ENCODE results near the gene SPIB. TPM values are rescaled to one million over a fixed set of nuclear protein-coding genes. Genes with fewer than 3 reads are reported as not detected.

SPIB gene
- total and polyA plus RNA-seq, 4 donors, result 0.09 to 5.0 (median 0.36) TPM

DNA sequence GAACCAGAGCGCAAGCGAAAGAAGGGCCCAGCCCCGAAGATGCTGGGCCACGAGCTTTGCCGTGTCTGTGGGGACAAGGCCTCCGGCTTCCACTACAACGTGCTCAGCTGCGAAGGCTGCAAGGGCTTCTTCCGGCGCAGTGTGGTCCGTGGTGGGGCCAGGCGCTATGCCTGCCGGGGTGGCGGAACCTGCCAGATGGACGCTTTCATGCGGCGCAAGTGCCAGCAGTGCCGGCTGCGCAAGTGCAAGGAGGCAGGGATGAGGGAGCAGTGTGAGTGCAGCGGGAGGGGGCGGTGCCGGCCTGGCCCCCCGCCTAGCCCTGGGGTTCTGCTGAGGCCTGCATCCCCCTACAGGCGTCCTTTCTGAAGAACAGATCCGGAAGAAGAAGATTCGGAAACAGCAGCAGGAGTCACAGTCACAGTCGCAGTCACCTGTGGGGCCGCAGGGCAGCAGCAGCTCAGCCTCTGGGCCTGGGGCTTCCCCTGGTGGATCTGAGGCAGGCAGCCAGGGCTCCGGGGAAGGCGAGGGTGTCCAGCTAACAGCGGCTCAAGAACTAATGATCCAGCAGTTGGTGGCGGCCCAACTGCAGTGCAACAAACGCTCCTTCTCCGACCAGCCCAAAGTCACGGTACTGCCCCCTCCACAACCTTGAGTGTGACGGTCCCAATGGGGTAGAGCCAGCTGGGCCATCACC is 40.4 kb upstream of the SPIB start:
- H3K4me1 ChIP-seq (ENCODE audit: control insufficient read depth in 4 of 4, insufficient read depth in 4 of 4, low read length in 3 of 4), result peaks cover 0 to 3% (median 0%) of the 10 kb centered on the region in 4 donors
- TF ChIP-seq, protein P1, sequence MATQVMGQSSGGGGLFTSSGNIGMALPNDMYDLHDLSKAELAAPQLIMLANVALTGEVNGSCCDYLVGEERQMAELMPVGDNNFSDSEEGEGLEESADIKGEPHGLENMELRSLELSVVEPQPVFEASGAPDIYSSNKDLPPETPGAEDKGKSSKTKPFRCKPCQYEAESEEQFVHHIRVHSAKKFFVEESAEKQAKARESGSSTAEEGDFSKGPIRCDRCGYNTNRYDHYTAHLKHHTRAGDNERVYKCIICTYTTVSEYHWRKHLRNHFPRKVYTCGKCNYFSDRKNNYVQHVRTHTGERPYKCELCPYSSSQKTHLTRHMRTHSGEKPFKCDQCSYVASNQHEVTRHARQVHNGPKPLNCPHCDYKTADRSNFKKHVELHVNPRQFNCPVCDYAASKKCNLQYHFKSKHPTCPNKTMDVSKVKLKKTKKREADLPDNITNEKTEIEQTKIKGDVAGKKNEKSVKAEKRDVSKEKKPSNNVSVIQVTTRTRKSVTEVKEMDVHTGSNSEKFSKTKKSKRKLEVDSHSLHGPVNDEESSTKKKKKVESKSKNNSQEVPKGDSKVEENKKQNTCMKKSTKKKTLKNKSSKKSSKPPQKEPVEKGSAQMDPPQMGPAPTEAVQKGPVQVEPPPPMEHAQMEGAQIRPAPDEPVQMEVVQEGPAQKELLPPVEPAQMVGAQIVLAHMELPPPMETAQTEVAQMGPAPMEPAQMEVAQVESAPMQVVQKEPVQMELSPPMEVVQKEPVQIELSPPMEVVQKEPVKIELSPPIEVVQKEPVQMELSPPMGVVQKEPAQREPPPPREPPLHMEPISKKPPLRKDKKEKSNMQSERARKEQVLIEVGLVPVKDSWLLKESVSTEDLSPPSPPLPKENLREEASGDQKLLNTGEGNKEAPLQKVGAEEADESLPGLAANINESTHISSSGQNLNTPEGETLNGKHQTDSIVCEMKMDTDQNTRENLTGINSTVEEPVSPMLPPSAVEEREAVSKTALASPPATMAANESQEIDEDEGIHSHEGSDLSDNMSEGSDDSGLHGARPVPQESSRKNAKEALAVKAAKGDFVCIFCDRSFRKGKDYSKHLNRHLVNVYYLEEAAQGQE (IDR thresholded peaks at IDR 0.05), result no peak
- TF ChIP-seq RAD21 (IDR thresholded peaks at IDR 0.05), result no peak
- TF ChIP-seq GABPA (IDR thresholded peaks at IDR 0.05 in 1 of 2, conservative IDR thresholded peaks at IDR 0.05 in 1 of 2), result no peak
- no peak for TF ChIP-seq EGR1 (IDR thresholded peaks at IDR 0.05; ENCODE audit: low read depth in 2 of 2)
- 96% methylated on average over 36 of the region's 36 CpGs for WGBS
- no peak overlapping the region for H3K27ac ChIP-seq (ENCODE audit: low read depth in 1 of 2, low read length in 2 of 2)
- no peak overlapping the region for H3K9ac ChIP-seq (ENCODE audit: low read depth in 1 of 2, low read length in 2 of 2)
- no peak overlapping the region for H3K4me3 ChIP-seq (ENCODE audit: low read depth in 1 of 3, low read length in 3 of 3)
- H3K36me3 ChIP-seq (ENCODE audit: control insufficient read depth in 4 of 4, insufficient read depth in 3 of 4, low read depth in 1 of 4, low read length in 3 of 4), result peaks cover 15 to 49% (median 26%) of the 10 kb centered on the region in 4 donors
- DNase-seq (ENCODE audit: low spot score), result no peak
- H3K9me3 ChIP-seq (ENCODE audit: control insufficient read depth in 4 of 4, low read length in 3 of 4), result no peaks in the 10 kb centered on the region
- H3K27me3 ChIP-seq (ENCODE audit: control insufficient read depth in 4 of 4, insufficient read depth in 4 of 4, low read length in 3 of 4), result no peaks in the 10 kb centered on the region

DNA sequence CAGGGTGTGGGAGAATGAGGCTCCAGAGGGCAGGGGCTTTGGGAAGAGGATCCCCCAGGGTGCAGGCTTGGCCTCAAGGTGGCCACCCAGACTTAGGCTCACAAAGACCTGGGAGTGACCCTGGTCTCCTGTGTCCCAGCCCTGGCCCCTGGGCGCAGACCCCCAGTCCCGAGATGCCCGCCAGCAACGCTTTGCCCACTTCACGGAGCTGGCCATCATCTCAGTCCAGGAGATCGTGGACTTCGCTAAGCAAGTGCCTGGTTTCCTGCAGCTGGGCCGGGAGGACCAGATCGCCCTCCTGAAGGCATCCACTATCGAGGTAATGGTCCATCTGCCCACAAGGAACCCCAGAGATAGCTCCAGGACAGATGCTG is 39.9 kb upstream of the SPIB start:
- Histone ChIP-seq H3K27ac (ENCODE audit: low read depth in 1 of 2, low read length in 2 of 2) (no peak overlapping the region), H3K27me3 (ENCODE audit: control insufficient read depth in 4 of 4, insufficient read depth in 4 of 4, low read length in 3 of 4) (no peaks in the 10 kb centered on the region), H3K4me1 (ENCODE audit: control insufficient read depth in 4 of 4, insufficient read depth in 4 of 4, low read length in 3 of 4) (peaks cover 0 to 3% (median 2%) of the 10 kb centered on the region in 4 donors), H3K9me3 (ENCODE audit: control insufficient read depth in 4 of 4, low read length in 3 of 4) (no peaks in the 10 kb centered on the region), H3K9ac (ENCODE audit: low read depth in 1 of 2, low read length in 2 of 2) (no peak overlapping the region), H3K36me3 (ENCODE audit: control insufficient read depth in 4 of 4, insufficient read depth in 3 of 4, low read depth in 1 of 4, low read length in 3 of 4) (peaks cover 15 to 49% (median 26%) of the 10 kb centered on the region in 4 donors), H3K4me3 (ENCODE audit: low read depth in 1 of 3, low read length in 3 of 3) (no peak overlapping the region)
- 95% methylated on average over 10 of the region's 10 CpGs for WGBS
- TF ChIP-seq RXRA (IDR thresholded peaks at IDR 0.05) (no peak), HNF4A (conservative IDR thresholded peaks at IDR 0.05) (no peak), NR2F2 (IDR thresholded peaks at IDR 0.05) (no peak), RAD21 (IDR thresholded peaks at IDR 0.05) (no peak), YY1 (IDR thresholded peaks at IDR 0.05) (no peak)
- TF ChIP-seq, protein P2, sequence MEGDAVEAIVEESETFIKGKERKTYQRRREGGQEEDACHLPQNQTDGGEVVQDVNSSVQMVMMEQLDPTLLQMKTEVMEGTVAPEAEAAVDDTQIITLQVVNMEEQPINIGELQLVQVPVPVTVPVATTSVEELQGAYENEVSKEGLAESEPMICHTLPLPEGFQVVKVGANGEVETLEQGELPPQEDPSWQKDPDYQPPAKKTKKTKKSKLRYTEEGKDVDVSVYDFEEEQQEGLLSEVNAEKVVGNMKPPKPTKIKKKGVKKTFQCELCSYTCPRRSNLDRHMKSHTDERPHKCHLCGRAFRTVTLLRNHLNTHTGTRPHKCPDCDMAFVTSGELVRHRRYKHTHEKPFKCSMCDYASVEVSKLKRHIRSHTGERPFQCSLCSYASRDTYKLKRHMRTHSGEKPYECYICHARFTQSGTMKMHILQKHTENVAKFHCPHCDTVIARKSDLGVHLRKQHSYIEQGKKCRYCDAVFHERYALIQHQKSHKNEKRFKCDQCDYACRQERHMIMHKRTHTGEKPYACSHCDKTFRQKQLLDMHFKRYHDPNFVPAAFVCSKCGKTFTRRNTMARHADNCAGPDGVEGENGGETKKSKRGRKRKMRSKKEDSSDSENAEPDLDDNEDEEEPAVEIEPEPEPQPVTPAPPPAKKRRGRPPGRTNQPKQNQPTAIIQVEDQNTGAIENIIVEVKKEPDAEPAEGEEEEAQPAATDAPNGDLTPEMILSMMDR (IDR thresholded peaks at IDR 0.05; ENCODE audit: low read depth, low read length, missing input control), result no peak
- no peak for DNase-seq (ENCODE audit: low spot score)

DNA sequence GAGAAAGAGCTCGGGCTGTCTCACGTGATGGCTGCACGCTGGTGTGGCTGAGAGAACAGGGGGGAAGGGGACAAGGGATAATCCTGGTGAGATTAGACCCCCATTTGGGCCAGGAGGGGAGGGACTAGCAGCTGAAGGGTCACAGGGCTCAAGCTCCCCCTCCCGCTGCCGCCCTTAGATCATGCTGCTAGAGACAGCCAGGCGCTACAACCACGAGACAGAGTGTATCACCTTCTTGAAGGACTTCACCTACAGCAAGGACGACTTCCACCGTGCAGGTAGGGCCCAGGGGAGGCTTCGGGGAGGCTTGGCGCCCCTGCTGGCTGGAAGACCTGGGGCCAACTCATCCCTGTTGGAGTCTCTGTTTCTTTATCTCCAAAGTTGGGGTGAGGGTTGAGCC is 39.1 kb upstream of the SPIB start:
- no peak overlapping the region for H3K9ac ChIP-seq (ENCODE audit: low read depth in 1 of 2, low read length in 2 of 2)
- peaks cover 15 to 49% (median 26%) of the 10 kb centered on the region in 4 donors for H3K36me3 ChIP-seq (ENCODE audit: control insufficient read depth in 4 of 4, insufficient read depth in 3 of 4, low read depth in 1 of 4, low read length in 3 of 4)

More for the DNA sequence above, 39.1 kb upstream of the SPIB start:
- H3K27me3 ChIP-seq (ENCODE audit: control insufficient read depth in 4 of 4, insufficient read depth in 4 of 4, low read length in 3 of 4), result no peaks in the 10 kb centered on the region
- peaks cover 0 to 5% (median 4%) of the 10 kb centered on the region in 4 donors for H3K4me1 ChIP-seq (ENCODE audit: control insufficient read depth in 4 of 4, insufficient read depth in 4 of 4, low read length in 3 of 4)
- no peak for DNase-seq (ENCODE audit: low spot score)
- H3K9me3 ChIP-seq (ENCODE audit: control insufficient read depth in 4 of 4, low read length in 3 of 4), result no peaks in the 10 kb centered on the region
- H3K27ac ChIP-seq (ENCODE audit: low read depth in 1 of 2, low read length in 2 of 2), result no peak overlapping the region
- no peak overlapping the region for H3K4me3 ChIP-seq (ENCODE audit: low read depth in 1 of 3, low read length in 3 of 3)
- TF ChIP-seq JUND (IDR thresholded peaks at IDR 0.05) (no peak), EGR1 (IDR thresholded peaks at IDR 0.05; ENCODE audit: low read depth in 2 of 2) (no peak), HNF4G (IDR thresholded peaks at IDR 0.05) (no peak), TAF1 (conservative IDR thresholded peaks at IDR 0.05) (no peak), SP1 (IDR thresholded peaks at IDR 0.05) (no peak), YY1 (IDR thresholded peaks at IDR 0.05) (no peak), GABPA (IDR thresholded peaks at IDR 0.05 in 1 of 2, conservative IDR thresholded peaks at IDR 0.05 in 1 of 2) (no peak), FOXA2 (IDR thresholded peaks at IDR 0.05) (no peak), NR2F2 (IDR thresholded peaks at IDR 0.05) (no peak)
- TF ChIP-seq, protein P3, sequence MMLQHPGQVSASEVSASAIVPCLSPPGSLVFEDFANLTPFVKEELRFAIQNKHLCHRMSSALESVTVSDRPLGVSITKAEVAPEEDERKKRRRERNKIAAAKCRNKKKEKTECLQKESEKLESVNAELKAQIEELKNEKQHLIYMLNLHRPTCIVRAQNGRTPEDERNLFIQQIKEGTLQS (IDR thresholded peaks at IDR 0.05), result no peak
- 97% methylated on average over 11 of the region's 11 CpGs for WGBS

Data from liver (tissue), 9 donors.